Fibroblast of villous mesenchyme (primary cell): ENCODE results near the gene SIX5. TPM values are rescaled to one million over a fixed set of nuclear protein-coding genes. Genes with fewer than 3 reads are reported as not detected.

Experiments
- DNase-seq: peaks from one replicate; pipeline ENCODE4 v3.0.0-alpha.2; 2010; ENCODE audit warnings: low read depth
- H3K4me3 ChIP-seq: 2 replicates; pipeline ENCODE4 v1.5.1; 2011; ENCODE audit warnings: low read depth, mild to moderate bottlenecking, low read length
- total RNA-seq: library from RNA; depleted of rRNA; stranded (reverse); fragments of >200 nt; gene quantifications from 2 replicates; pipeline ENCODE4 v1.2.3, GENCODE V29; 2012
- TF ChIP-seq, protein P1 (sequence below): IDR thresholded peaks from 2 replicates; pipeline ENCODE4 v1.5.1; 2012; ENCODE audit warnings: low read depth, mild to moderate bottlenecking, low read length; ENCODE audit not compliant: insufficient read depth

Gene SIX5
- total RNA-seq, 1 donor: 8.6 TPM

DNA sequence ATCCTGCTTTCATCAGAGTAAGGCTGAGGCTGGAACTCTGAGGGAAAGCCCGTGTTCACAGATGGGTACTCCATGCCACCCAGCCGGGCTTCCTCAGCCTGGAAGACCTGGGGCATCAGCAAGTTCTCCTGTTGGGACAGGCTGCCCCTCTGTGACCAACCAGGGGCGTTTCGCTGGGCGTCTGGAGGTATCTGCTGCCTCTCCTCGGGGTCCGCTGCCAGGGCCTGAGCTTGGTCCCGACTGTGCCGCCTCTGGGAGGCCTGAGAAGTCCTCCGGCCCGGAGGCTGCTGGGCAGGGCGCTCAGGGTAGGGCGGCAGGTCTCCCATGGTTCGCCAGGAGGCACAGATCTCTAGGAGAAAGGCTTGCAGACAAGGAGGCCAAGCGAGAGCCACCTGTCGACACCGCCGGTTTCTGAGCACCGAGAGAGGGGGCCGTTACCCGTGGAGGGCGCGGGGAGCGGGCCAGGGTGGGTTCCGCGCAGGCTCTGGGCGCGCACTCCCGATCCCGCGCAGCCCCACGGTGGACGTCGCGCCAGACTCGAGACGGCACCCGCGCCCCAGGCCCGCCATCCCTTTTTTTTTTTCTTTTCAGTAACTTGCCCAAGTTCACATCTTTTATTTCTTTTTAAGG lies 45.9 kb upstream of the SIX5 start, which contains the start of gene RSPH6A:
Gene RSPH6A, minus strand, starts transcription at position 458 of the 630 bp plus-strand sequence. Its CDS starts 132 bp downstream, at position 326.
- no peak within 1 kb of the TSS for H3K4me3 ChIP-seq
- TF ChIP-seq, protein P1, sequence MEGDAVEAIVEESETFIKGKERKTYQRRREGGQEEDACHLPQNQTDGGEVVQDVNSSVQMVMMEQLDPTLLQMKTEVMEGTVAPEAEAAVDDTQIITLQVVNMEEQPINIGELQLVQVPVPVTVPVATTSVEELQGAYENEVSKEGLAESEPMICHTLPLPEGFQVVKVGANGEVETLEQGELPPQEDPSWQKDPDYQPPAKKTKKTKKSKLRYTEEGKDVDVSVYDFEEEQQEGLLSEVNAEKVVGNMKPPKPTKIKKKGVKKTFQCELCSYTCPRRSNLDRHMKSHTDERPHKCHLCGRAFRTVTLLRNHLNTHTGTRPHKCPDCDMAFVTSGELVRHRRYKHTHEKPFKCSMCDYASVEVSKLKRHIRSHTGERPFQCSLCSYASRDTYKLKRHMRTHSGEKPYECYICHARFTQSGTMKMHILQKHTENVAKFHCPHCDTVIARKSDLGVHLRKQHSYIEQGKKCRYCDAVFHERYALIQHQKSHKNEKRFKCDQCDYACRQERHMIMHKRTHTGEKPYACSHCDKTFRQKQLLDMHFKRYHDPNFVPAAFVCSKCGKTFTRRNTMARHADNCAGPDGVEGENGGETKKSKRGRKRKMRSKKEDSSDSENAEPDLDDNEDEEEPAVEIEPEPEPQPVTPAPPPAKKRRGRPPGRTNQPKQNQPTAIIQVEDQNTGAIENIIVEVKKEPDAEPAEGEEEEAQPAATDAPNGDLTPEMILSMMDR: no peak
- DNase-seq: no peak

GRCh38 chr19:45814166-45814780 lies 45.2 kb upstream of the SIX5 start:
- TF ChIP-seq, protein P1: no peak
- DNase-seq: no peak
- H3K4me3 ChIP-seq: no peak overlapping the region

- TF ChIP-seq, protein P1: no peak
- H3K4me3 ChIP-seq: no peak overlapping the region
- DNase-seq: no peak
Observed at GRCh38 chr19:45812297-45812696, 43.2 kb upstream of the SIX5 start.

DNA sequence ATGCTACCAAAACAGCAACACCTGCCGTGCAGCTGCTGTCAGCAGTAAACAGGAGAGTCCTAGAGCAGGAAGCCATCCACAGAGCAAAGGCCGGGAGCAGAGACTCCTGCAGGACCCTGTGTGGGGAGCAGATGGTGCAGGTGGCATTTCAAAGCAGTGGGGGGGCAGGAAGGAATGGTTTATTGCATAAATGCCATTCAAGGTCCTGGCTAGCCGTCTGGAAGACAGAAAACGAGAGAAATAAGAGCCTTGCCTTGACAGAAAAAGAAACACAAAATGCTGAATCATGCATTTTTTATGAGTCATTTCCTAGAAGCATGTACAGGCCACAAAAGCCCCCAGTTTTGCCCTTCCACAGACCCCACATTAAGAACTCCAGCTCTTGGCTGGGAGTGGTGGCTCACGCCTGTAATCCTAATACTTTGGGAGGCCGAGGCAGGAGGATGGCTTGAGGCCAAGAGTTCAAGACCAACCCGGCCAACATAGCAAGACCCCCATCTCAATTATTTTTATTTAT lies 40.6 kb upstream of the SIX5 start:
- TF ChIP-seq, protein P1: no peak
- H3K4me3 ChIP-seq: no peak overlapping the region
- peak; percentile 70 for DNase-seq

DNA sequence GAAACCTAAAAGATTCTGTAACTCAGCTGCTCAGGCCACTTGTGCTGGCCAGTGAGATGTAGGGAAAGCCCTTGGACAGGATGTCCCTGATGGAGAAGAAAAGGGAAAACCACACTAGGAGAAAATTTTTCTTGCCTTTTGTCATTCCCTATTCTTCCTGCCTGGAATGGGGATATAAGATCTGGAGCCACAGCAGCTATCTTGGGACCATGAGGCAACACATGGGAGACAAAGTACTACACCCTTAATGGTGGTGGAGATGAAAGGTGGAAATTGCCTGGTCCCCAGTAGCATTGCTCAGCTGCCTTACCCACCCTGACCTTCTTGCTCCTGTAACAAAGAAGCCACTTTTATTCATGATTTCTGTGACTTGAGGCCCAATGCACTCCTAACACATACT lies 36.7 kb upstream of the SIX5 start:
- no peak overlapping the region for H3K4me3 ChIP-seq
- TF ChIP-seq, protein P1: no peak
- DNase-seq: no peak

GRCh38 chr19:45804959-45805230 lies 35.8 kb upstream of the SIX5 start:
- H3K4me3 ChIP-seq: no peak overlapping the region
- TF ChIP-seq, protein P1: no peak
- DNase-seq: no peak
